Measurements from ENCODE around the gene FNDC1.

Gene FNDC1

DNA sequence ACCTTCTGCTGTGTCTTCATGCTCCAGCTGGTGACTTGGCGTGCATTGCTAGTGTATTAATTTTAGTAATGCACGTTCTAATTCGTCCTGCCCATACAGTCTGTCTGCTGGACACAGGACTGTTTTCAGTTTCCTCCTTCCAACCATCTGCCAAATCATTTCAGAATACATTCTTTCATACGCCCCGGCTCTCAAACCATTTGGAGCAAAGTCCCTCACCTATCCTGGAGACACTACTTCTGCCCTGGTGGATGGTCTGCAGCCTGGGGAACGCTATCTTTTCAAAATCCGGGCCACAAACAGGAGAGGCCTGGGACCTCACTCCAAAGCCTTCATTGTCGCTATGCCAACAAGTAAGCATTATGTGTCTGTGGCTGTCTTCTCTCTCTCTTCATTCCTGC is 60.5 kb downstream of the FNDC1 start:
- no peaks in the 10 kb centered on the region for H3K9me3 ChIP-seq (ENCODE audit: insufficient read depth, low read length)
- H3K4me3 ChIP-seq (ENCODE audit: low read length) = no peak overlapping the region
- H3K27ac ChIP-seq (ENCODE audit: low read length) = no peak overlapping the region
- H4K20me1 ChIP-seq (ENCODE audit: insufficient read depth, low read length) = no peaks in the 10 kb centered on the region
- no peak overlapping the region for H3K9ac ChIP-seq (ENCODE audit: low read length)
- H3K27me3 ChIP-seq (ENCODE audit: low read depth, low read length) = peaks cover 17% of the 10 kb centered on the region; the same call in 1 of the 2 replicates
- no peaks in the 10 kb centered on the region for H3K4me1 ChIP-seq (ENCODE audit: low read length)
- no peaks in the 10 kb centered on the region for H3K36me3 ChIP-seq (replicated peaks; ENCODE audit: low read depth, low read length)
- no peak overlapping the region for H3K4me2 ChIP-seq (ENCODE audit: low read length)
- H2AFZ ChIP-seq (ENCODE audit: low read depth, low read length) = no peak overlapping the region
- TF ChIP-seq EZH2phosphoT487 (IDR thresholded peaks at IDR 0.05; ENCODE audit: low read depth) = no peak
- TF ChIP-seq, protein P1, sequence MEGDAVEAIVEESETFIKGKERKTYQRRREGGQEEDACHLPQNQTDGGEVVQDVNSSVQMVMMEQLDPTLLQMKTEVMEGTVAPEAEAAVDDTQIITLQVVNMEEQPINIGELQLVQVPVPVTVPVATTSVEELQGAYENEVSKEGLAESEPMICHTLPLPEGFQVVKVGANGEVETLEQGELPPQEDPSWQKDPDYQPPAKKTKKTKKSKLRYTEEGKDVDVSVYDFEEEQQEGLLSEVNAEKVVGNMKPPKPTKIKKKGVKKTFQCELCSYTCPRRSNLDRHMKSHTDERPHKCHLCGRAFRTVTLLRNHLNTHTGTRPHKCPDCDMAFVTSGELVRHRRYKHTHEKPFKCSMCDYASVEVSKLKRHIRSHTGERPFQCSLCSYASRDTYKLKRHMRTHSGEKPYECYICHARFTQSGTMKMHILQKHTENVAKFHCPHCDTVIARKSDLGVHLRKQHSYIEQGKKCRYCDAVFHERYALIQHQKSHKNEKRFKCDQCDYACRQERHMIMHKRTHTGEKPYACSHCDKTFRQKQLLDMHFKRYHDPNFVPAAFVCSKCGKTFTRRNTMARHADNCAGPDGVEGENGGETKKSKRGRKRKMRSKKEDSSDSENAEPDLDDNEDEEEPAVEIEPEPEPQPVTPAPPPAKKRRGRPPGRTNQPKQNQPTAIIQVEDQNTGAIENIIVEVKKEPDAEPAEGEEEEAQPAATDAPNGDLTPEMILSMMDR (IDR thresholded peaks at IDR 0.05; ENCODE audit: low read depth, low read length) = no peak
- H3K79me2 ChIP-seq (ENCODE audit: low read length) = no peaks in the 10 kb centered on the region

DNA sequence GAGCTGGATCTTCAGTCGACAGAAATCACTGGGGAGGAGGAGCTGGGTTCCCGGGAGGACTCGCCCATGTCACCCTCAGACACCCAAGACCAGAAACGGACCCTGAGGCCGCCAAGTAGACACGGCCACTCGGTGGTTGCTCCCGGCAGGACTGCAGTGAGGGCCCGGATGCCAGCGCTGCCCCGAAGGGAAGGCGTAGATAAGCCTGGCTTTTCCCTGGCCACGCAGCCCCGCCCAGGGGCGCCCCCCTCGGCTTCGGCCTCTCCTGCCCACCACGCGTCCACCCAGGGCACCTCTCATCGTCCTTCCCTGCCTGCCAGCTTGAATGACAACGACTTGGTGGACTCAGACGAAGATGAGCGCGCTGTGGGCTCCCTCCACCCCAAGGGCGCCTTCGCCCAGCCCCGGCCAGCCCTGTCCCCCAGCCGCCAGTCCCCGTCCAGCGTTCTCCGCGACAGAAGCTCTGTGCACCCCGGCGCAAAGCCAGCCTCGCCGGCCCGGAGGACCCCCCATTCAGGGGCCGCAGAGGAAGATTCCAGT is 63.0 kb downstream of the FNDC1 start:
- Histone ChIP-seq H3K4me2 (ENCODE audit: low read length) (no peak overlapping the region), H3K9me3 (ENCODE audit: insufficient read depth, low read length) (no peaks in the 10 kb centered on the region), H3K4me1 (ENCODE audit: low read length) (no peaks in the 10 kb centered on the region), H3K9ac (ENCODE audit: low read length) (no peak overlapping the region), H4K20me1 (ENCODE audit: insufficient read depth, low read length) (no peaks in the 10 kb centered on the region), H3K36me3 (replicated peaks; ENCODE audit: low read depth, low read length) (no peaks in the 10 kb centered on the region), H3K79me2 (ENCODE audit: low read length) (no peaks in the 10 kb centered on the region), H3K27ac (ENCODE audit: low read length) (no peak overlapping the region), H3K27me3 (ENCODE audit: low read depth, low read length) (peaks cover 7% of the 10 kb centered on the region; the same call in 1 of the 2 replicates), H2AFZ (ENCODE audit: low read depth, low read length) (no peak overlapping the region), H3K4me3 (ENCODE audit: low read length) (no peak overlapping the region)
- TF ChIP-seq, protein P1 (IDR thresholded peaks at IDR 0.05; ENCODE audit: low read depth, low read length) = no peak
- TF ChIP-seq EZH2phosphoT487 (IDR thresholded peaks at IDR 0.05; ENCODE audit: low read depth) = no peak

- TF ChIP-seq, protein P1 (IDR thresholded peaks at IDR 0.05; ENCODE audit: low read depth, low read length) = no peak
- TF ChIP-seq EZH2phosphoT487 (IDR thresholded peaks at IDR 0.05; ENCODE audit: low read depth) = no peak
- Histone ChIP-seq H3K4me2 (ENCODE audit: low read length) (no peak overlapping the region), H3K9ac (ENCODE audit: low read length) (no peak overlapping the region), H3K9me3 (ENCODE audit: insufficient read depth, low read length) (no peaks in the 10 kb centered on the region), H3K27ac (ENCODE audit: low read length) (no peak overlapping the region), H3K27me3 (ENCODE audit: low read depth, low read length) (peaks cover 7% of the 10 kb centered on the region; the same call in 1 of the 2 replicates), H4K20me1 (ENCODE audit: insufficient read depth, low read length) (no peaks in the 10 kb centered on the region), H3K36me3 (replicated peaks; ENCODE audit: low read depth, low read length) (no peaks in the 10 kb centered on the region), H3K4me3 (ENCODE audit: low read length) (no peak overlapping the region), H3K79me2 (ENCODE audit: low read length) (no peaks in the 10 kb centered on the region), H2AFZ (ENCODE audit: low read depth, low read length) (no peak overlapping the region), H3K4me1 (ENCODE audit: low read length) (no peaks in the 10 kb centered on the region)
These were observed 63.6 kb downstream of the FNDC1 start for GRCh38 chr6:159232751-159233150.

DNA sequence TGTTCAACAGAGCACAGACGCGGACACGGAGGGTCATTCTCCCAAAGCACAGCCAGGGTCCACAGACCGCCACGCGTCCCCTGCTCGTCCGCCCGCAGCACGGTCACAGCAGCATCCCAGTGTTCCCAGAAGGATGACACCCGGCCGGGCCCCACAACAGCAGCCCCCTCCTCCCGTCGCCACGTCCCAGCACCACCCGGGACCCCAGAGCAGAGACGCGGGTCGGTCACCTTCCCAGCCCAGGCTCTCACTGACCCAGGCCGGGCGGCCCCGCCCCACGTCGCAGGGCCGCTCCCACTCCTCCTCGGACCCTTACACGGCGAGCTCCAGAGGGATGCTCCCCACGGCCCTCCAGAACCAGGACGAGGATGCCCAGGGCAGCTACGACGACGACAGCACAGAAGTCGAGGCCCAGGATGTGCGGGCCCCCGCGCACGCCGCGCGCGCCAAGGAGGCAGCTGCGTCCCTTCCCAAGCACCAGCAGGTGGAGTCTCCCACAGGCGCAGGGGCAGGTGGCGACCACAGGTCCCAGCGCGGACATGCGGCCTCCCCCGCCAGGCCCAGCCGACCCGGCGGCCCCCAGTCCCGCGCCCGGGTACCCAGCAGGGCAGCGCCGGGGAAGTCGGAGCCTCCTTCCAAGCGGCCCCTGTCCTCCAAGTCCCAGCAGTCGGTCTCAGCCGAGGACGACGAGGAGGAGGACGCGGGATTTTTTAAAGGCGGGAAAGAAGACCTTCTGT is 64.3 kb downstream of the FNDC1 start:
- no peak overlapping the region for H3K4me2 ChIP-seq (ENCODE audit: low read length)
- no peak overlapping the region for H3K4me3 ChIP-seq (ENCODE audit: low read length)
- no peak overlapping the region for H3K27ac ChIP-seq (ENCODE audit: low read length)
- H3K9me3 ChIP-seq (ENCODE audit: insufficient read depth, low read length) = no peaks in the 10 kb centered on the region
- no peak overlapping the region for H3K9ac ChIP-seq (ENCODE audit: low read length)
- TF ChIP-seq, protein P1 (IDR thresholded peaks at IDR 0.05; ENCODE audit: low read depth, low read length) = no peak
- no peak for TF ChIP-seq EZH2phosphoT487 (IDR thresholded peaks at IDR 0.05; ENCODE audit: low read depth)
- H2AFZ ChIP-seq (ENCODE audit: low read depth, low read length) = no peak overlapping the region
- H3K36me3 ChIP-seq (replicated peaks; ENCODE audit: low read depth, low read length) = no peaks in the 10 kb centered on the region
- H3K4me1 ChIP-seq (ENCODE audit: low read length) = no peaks in the 10 kb centered on the region
- H3K79me2 ChIP-seq (ENCODE audit: low read length) = no peaks in the 10 kb centered on the region
- no peaks in the 10 kb centered on the region for H4K20me1 ChIP-seq (ENCODE audit: insufficient read depth, low read length)
- peaks cover 7% of the 10 kb centered on the region; the same call in 1 of the 2 replicates for H3K27me3 ChIP-seq (ENCODE audit: low read depth, low read length)

Data from OCI-LY3 (cell line).